Measurements from ENCODE around the gene CACNA1H.

DNA sequence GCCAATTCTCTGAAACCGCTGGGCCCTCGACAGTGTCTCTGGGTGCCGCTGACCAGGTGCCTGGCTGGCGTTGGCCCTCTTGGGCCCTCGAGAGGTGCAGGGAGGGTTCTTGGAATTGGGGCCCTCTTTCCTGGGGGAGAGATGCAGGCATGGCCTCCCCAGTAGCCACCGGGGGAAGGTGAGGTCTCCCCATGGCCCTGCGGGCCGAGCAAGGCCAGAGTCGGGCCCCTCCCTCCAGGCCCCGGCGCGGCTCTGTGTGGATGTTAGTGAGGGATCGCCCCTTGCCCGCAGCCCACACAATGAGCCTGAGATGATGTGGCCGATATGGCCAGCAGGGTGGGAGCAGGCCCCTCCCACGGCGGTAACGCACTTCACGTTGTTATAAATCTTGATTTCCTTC, 33.8 kb upstream of the CACNA1H start:
- no peak for TF ChIP-seq CTCF (conservative IDR thresholded peaks at IDR 0.05; ENCODE audit: low read depth, low read length)
- TF ChIP-seq NFE2L2 (IDR thresholded peaks at IDR 0.05; ENCODE audit: low read depth, low read length): no peak
- TF ChIP-seq POLR2A (IDR thresholded peaks at IDR 0.05; ENCODE audit: low read depth, low read length): no peak
